Neuronal stem cell (in vitro differentiated cells): ENCODE data around the gene DRG1.

Experiments used
- DNase-seq: peaks from one replicate; pipeline ENCODE4 v3.0.0-alpha.2; 2013; ENCODE audit warnings: low spot score
- H2AFZ ChIP-seq: one replicate; pipeline ENCODE4 v1.6.1; 2013; ENCODE audit warnings: mild to moderate bottlenecking, low read length, inconsistent platforms
- H2AK5ac ChIP-seq: 2 replicates; pipeline ENCODE4 v1.6.1; 2013; ENCODE audit warnings: low read depth, mild to moderate bottlenecking, inconsistent platforms, low read length, moderate library complexity, mixed read lengths
- H2BK120ac ChIP-seq: 2 replicates; pipeline ENCODE4 v1.6.1; 2013; ENCODE audit warnings: low read depth, mild to moderate bottlenecking, inconsistent platforms, low read length, moderate library complexity, mixed read lengths
- H2BK12ac ChIP-seq: one replicate; pipeline ENCODE4 v1.6.1; 2013; ENCODE audit warnings: low read length, inconsistent platforms
- H2BK15ac ChIP-seq: 2 replicates; pipeline ENCODE4 v1.6.1; 2013; ENCODE audit warnings: mild to moderate bottlenecking, low read length, inconsistent platforms, mixed read lengths
- H2BK5ac ChIP-seq: one replicate; pipeline ENCODE4 v1.6.1; 2013; ENCODE audit warnings: inconsistent platforms, mild to moderate bottlenecking, low read length, moderate library complexity
- H3K14ac ChIP-seq: one replicate; pipeline ENCODE4 v1.6.1; 2013; ENCODE audit warnings: low read length, inconsistent platforms
- H3K18ac ChIP-seq: 2 replicates; pipeline ENCODE4 v1.6.1; 2013; ENCODE audit warnings: low read length, inconsistent platforms
- H3K23ac ChIP-seq: 2 replicates; pipeline ENCODE4 v1.6.1; 2013; ENCODE audit warnings: low read depth, mild to moderate bottlenecking, mixed read lengths, low read length, inconsistent platforms; ENCODE audit not compliant: poor library complexity
- H3K27ac ChIP-seq: replicated peaks from 3 replicates; pipeline ENCODE4 v1.5.1; 2013; ENCODE audit warnings: low read length, inconsistent platforms
- H3K27me3 ChIP-seq, 3 experiments: 2 replicates each; pipeline ENCODE4 v1.6.1; 2013; ENCODE audit warnings: low read length in 3 of 3, mild to moderate bottlenecking in 2 of 3, inconsistent platforms in 1 of 3, low read depth in 1 of 3, mixed read lengths in 1 of 3, moderate library complexity in 1 of 3; ENCODE audit not compliant: control insufficient read depth in 3 of 3, insufficient read depth in 3 of 3
- H3K36me3 ChIP-seq, 2 donors: replicated peaks in 1 of 2; 2 replicates each; pipeline ENCODE4 v1.6.1; 2013; ENCODE audit warnings: low read length in 2 of 2; ENCODE audit not compliant: control insufficient read depth in 2 of 2, insufficient read depth in 2 of 2
- H3K4ac ChIP-seq: 2 replicates; pipeline ENCODE4 v1.6.1; 2013; ENCODE audit warnings: inconsistent platforms, mild to moderate bottlenecking, low read length, moderate library complexity
- H3K4me1 ChIP-seq, 2 donors: 1 replicate in 1 of 2; 2 replicates in 1 of 2; pipeline ENCODE4 v1.6.1; 2013; ENCODE audit warnings: low read length in 2 of 2, low read depth in 1 of 2; ENCODE audit not compliant: control insufficient read depth in 2 of 2, insufficient read depth in 1 of 2
- H3K4me2 ChIP-seq: one replicate; pipeline ENCODE4 v1.6.1; 2013; ENCODE audit warnings: mild to moderate bottlenecking, low read length, inconsistent platforms; ENCODE audit not compliant: insufficient read depth, poor library complexity, severe bottlenecking
- H3K4me3 ChIP-seq, 2 donors: 2 replicates each; pipeline ENCODE4 v1.5.1; 2013; ENCODE audit warnings: low read length in 2 of 2, mild to moderate bottlenecking in 2 of 2, inconsistent platforms in 1 of 2, moderate library complexity in 1 of 2
- H3K79me1 ChIP-seq: one replicate; pipeline ENCODE4 v1.6.1; 2013; ENCODE audit warnings: low read depth, mild to moderate bottlenecking, inconsistent platforms, low read length, moderate library complexity
- H3K9ac ChIP-seq: one replicate; pipeline ENCODE4 v1.6.1; 2013; ENCODE audit warnings: mild to moderate bottlenecking, low read depth, low read length, inconsistent platforms; ENCODE audit not compliant: poor library complexity
- H3K9me3 ChIP-seq, 2 donors: replicated peaks in 1 of 2; 2 replicates each; pipeline versions ENCODE3 to v1.6.1; 2013; ENCODE audit warnings: low read length in 2 of 2, mild to moderate bottlenecking in 2 of 2, inconsistent platforms in 1 of 2, low read depth in 1 of 2, mixed read lengths in 1 of 2, moderate library complexity in 1 of 2; ENCODE audit not compliant: control insufficient read depth in 2 of 2, insufficient read depth in 1 of 2
- H4K8ac ChIP-seq: one replicate; pipeline ENCODE4 v1.6.1; 2013; ENCODE audit warnings: low read depth, mild to moderate bottlenecking, inconsistent platforms, low read length, moderate library complexity
- H4K91ac ChIP-seq: one replicate; pipeline ENCODE4 v1.6.1; 2013; ENCODE audit warnings: low read length, low read depth, mild to moderate bottlenecking, inconsistent platforms; ENCODE audit not compliant: poor library complexity
- WGBS, 2 donors: extraction: QIAGEN DNeasy Blood & Tissue Kit; methylation state at CpG; one replicate each; pipeline ENCODE4 v1.1.7; 2013; ENCODE audit warnings: missing lambda C conversion rate in 2 of 2, mixed read lengths in 1 of 2; ENCODE audit not compliant: insufficient read length in 2 of 2, insufficient replicate concordance in 1 of 2; ENCODE audit errors: extremely low coverage in 2 of 2; 5-methylcytosine and 5-hydroxymethylcytosine counted together

Gene DRG1

DNA sequence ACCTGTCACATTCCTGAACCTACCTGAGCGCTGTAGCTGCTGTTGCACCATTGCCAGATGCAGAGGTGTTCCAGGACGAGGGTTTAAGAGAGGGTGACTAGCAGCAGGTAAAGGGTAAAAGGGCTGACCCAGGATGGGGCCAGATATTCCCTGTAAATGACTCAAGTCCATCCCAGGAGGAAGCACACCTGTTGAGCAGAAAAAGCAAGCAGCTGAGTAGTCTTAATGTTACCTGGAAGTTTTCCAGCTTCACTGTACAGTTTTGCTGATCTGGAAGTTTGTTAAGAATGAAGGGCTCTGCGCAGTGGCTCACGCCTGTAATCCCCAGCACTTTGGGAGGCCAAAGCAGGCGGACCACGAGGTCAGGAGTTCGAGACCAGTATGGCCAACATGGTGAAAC is 41.3 kb downstream of the DRG1 start:
- Histone ChIP-seq H4K8ac (no peak overlapping the region), H3K4me3 (no peak overlapping the region), H3K9me3 (no peaks in the 10 kb centered on the region), H2BK120ac (no peak overlapping the region), H3K9ac (no peak overlapping the region), H3K27me3 (no peaks in the 10 kb centered on the region), H3K4me2 (no peak overlapping the region), H3K18ac (no peak overlapping the region), H2BK15ac (no peak overlapping the region), H2BK12ac (no peak overlapping the region), H3K79me1 (no peaks in the 10 kb centered on the region), H3K4ac (no peak overlapping the region), H2AFZ (no peak overlapping the region), H3K14ac (no peak overlapping the region), H2AK5ac (no peak overlapping the region), H3K4me1 (peaks cover 0 to 2% of the 10 kb centered on the region in 2 donors), H3K36me3 (peaks cover 38 to 100% of the 10 kb centered on the region in 2 donors), H4K91ac (no peak overlapping the region), H3K27ac (no peak overlapping the region), H3K23ac (no peak overlapping the region), H2BK5ac (no peak overlapping the region)
- DNase-seq = no peak
- WGBS, 2 donors = no CpG with 5 or more reads among the region's 7 CpGs

GRCh38 chr22:31441652-31442051 is 42.2 kb downstream of the DRG1 start:
- Histone ChIP-seq H2BK12ac (no peak overlapping the region), H3K18ac (no peak overlapping the region), H3K27me3 (no peaks in the 10 kb centered on the region), H2AFZ (no peak overlapping the region), H3K14ac (no peak overlapping the region), H4K8ac (no peak overlapping the region), H3K27ac (no peak overlapping the region), H2BK5ac (no peak overlapping the region), H3K9ac (no peak overlapping the region), H4K91ac (no peak overlapping the region), H3K79me1 (no peaks in the 10 kb centered on the region), H3K4ac (no peak overlapping the region), H2BK15ac (no peak overlapping the region), H2AK5ac (no peak overlapping the region), H3K4me3 (no peak overlapping the region), H3K36me3 (peaks cover 34 to 100% of the 10 kb centered on the region in 2 donors), H3K4me2 (no peak overlapping the region), H3K4me1 (peaks cover 0 to 2% of the 10 kb centered on the region in 2 donors), H3K23ac (no peak overlapping the region), H2BK120ac (no peak overlapping the region), H3K9me3 (no peaks in the 10 kb centered on the region)
- no CpG with 5 or more reads among the region's 5 CpGs for WGBS, 2 donors
- DNase-seq = no peak

DNA sequence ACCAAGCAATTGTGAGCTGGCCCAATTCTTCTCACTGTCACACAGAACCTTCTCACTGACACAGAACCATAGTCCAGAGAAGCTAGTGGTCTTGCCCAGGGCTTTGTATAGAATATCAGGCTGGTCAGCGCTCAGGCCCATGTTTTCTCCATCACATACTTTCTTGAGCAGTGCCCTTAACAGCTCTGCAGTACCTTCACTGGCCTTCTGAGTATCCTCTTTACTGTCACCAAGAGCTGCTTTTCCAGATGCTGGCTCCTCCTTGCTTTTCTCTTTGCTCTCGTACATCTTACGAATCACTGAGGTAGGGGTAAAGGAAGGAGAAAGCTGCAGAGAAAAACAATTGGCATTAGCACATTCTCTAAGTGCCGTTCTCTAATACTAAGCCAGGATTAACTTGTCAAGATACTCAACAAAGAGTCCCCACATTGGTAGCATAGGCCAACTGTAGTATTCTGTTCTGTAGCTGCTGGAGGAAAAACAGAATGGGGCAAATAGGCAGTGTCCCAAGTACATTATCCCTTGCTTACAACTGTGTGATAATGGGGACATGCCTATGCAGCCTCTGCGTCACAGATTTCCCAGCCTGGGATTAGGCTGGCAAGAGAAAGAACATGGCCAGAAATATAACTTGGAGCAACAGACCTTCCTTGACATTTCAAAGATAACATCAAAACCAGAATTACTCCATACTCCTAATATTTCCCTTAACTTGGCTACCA is 43.5 kb downstream of the DRG1 start:
- no peak overlapping the region for H3K4me3 ChIP-seq

GRCh38 chr22:31443516-31443915 is 44.1 kb downstream of the DRG1 start:
- no peak overlapping the region for H3K4ac ChIP-seq
- no peak overlapping the region for H3K18ac ChIP-seq
- H2BK15ac ChIP-seq = no peak overlapping the region
- H2AK5ac ChIP-seq = no peak overlapping the region
- no peak overlapping the region for H4K8ac ChIP-seq
- no peak overlapping the region for H3K23ac ChIP-seq
- H3K79me1 ChIP-seq = no peaks in the 10 kb centered on the region
- H3K9me3 ChIP-seq = no peaks in the 10 kb centered on the region
- H3K27me3 ChIP-seq = no peaks in the 10 kb centered on the region
- no peak overlapping the region for H2BK5ac ChIP-seq
- H3K27ac ChIP-seq = no peak overlapping the region
- no peak overlapping the region for H2AFZ ChIP-seq
- no peak overlapping the region for H2BK120ac ChIP-seq
- no peak overlapping the region for H3K4me3 ChIP-seq
- no peak for DNase-seq
- no peak overlapping the region for H4K91ac ChIP-seq
- H3K14ac ChIP-seq = no peak overlapping the region
- WGBS, 2 donors = no CpG with 5 or more reads among the region's 7 CpGs
- peaks cover 0 to 2% of the 10 kb centered on the region in 2 donors for H3K4me1 ChIP-seq
- H3K4me2 ChIP-seq = no peak overlapping the region
- peaks cover 32 to 100% of the 10 kb centered on the region in 2 donors for H3K36me3 ChIP-seq
- H3K9ac ChIP-seq = no peak overlapping the region
- H2BK12ac ChIP-seq = no peak overlapping the region

More for the DNA sequence above, 43.5 kb downstream of the DRG1 start:
- DNase-seq = no peak
- Histone ChIP-seq H4K91ac (no peak overlapping the region), H3K9ac (no peak overlapping the region), H3K14ac (no peak overlapping the region), H3K18ac (no peak overlapping the region), H3K79me1 (no peaks in the 10 kb centered on the region), H3K27me3 (no peaks in the 10 kb centered on the region), H3K9me3 (no peaks in the 10 kb centered on the region), H3K4ac (no peak overlapping the region), H2BK15ac (no peak overlapping the region), H2AK5ac (no peak overlapping the region), H2AFZ (no peak overlapping the region), H2BK120ac (no peak overlapping the region), H4K8ac (no peak overlapping the region), H2BK12ac (no peak overlapping the region), H3K36me3 (peaks cover 29 to 100% of the 10 kb centered on the region in 2 donors), H3K4me2 (no peak overlapping the region), H3K27ac (no peak overlapping the region), H3K23ac (no peak overlapping the region), H2BK5ac (no peak overlapping the region), H3K4me1 (peaks cover 0 to 2% of the 10 kb centered on the region in 2 donors)
- no CpG with 5 or more reads among the region's 5 CpGs for WGBS, 2 donors
